A549 (cell line): ENCODE data around the gene KLHL35.

Experiments
- EHF ChIP-seq: fragments of 250-450 bp; sonication (Bioruptor Pico); IDR thresholded peaks from 2 replicates; pipeline ENCODE4 v1.5.0; 2020; ENCODE audit warnings: mild to moderate bottlenecking
- EP300 ChIP-seq, 2 experiments: fragments of >200 bp; sonication (Bioruptor Twin); formaldehyde crosslinking; IDR thresholded peaks; 2 replicates in 1 of 2; 3 replicates in 1 of 2; pipeline ENCODE4 v1.6.1; 2016 to 2017
- HOXB13 ChIP-seq: fragments of 250-450 bp; sonication (Bioruptor Pico); IDR thresholded peaks from 2 replicates; pipeline ENCODE4 v1.5.0; 2020; ENCODE audit warnings: low read depth, mild to moderate bottlenecking, moderate library complexity
- MAFK ChIP-seq: fragments of 450-650 bp; IDR thresholded peaks from 2 replicates; pipeline ENCODE4 v1.6.1; 2014; ENCODE audit not compliant: partially characterized antibody
- MAZ ChIP-seq: fragments of 150-350 bp; IDR thresholded peaks from 2 replicates; pipeline ENCODE4 v1.6.1; 2014; ENCODE audit warnings: antibody characterized with exemption, low read depth, low read length, borderline replicate concordance
- NR3C1 ChIP-seq: fragments of >200 bp; sonication (Bioruptor Twin); formaldehyde crosslinking; IDR thresholded peaks from 3 replicates; pipeline ENCODE4 v1.6.1; 2017
- POLR2A ChIP-seq: IDR thresholded peaks from 2 replicates; pipeline ENCODE4 v1.6.1; 2012; ENCODE audit warnings: mild to moderate bottlenecking, low read length
- SMC3 ChIP-seq: fragments of >200 bp; sonication (Bioruptor Twin); formaldehyde crosslinking; IDR thresholded peaks from 3 replicates; pipeline ENCODE4 v1.6.1; 2018; ENCODE audit warnings: inconsistent platforms
- TF ChIP-seq, protein P1 (sequence below): fragments of >200 bp; sonication (Bioruptor Twin); formaldehyde crosslinking; IDR thresholded peaks from 3 replicates; pipeline ENCODE4 v1.5.1; 2016
- TF ChIP-seq, protein P2 (sequence below): fragments of 450-650 bp; IDR thresholded peaks from 2 replicates; pipeline ENCODE4 v1.6.1; 2014; ENCODE audit warnings: antibody characterized with exemption

DNA sequence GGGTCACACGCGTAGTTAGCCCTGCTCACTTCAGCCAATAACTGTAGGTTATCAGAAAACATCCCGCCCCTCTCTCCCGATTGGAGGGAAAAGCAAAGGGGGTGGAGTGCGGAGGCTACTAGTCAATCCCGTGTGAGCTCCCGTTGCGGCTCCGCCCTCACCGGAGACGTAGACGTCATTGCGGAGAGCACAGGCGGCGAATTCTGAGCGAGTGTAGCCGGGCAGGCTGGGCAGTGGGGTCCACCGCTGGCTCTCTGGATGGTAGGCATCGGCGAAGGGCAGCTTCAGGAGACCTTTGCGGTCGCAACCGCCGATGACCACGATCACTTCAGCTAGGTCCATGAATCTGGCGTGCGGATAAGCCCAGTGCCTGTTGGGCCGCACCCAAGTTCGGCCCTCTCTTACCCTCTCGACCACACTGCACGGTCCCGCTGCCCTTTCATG is 4.7 kb downstream of the KLHL35 start:
- TF ChIP-seq, protein P1, sequence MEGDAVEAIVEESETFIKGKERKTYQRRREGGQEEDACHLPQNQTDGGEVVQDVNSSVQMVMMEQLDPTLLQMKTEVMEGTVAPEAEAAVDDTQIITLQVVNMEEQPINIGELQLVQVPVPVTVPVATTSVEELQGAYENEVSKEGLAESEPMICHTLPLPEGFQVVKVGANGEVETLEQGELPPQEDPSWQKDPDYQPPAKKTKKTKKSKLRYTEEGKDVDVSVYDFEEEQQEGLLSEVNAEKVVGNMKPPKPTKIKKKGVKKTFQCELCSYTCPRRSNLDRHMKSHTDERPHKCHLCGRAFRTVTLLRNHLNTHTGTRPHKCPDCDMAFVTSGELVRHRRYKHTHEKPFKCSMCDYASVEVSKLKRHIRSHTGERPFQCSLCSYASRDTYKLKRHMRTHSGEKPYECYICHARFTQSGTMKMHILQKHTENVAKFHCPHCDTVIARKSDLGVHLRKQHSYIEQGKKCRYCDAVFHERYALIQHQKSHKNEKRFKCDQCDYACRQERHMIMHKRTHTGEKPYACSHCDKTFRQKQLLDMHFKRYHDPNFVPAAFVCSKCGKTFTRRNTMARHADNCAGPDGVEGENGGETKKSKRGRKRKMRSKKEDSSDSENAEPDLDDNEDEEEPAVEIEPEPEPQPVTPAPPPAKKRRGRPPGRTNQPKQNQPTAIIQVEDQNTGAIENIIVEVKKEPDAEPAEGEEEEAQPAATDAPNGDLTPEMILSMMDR = no peak
- TF ChIP-seq POLR2A = no peak
- no peak for TF ChIP-seq NR3C1
- TF ChIP-seq MAZ = no peak
- no peak for TF ChIP-seq HOXB13 (CRISPR knock-in tag)
- TF ChIP-seq MAFK = no peak
- no peak for TF ChIP-seq SMC3
- no peak for TF ChIP-seq EHF (CRISPR knock-in tag)
- no peak for TF ChIP-seq EP300 (IDR thresholded peaks at IDR 0.05)
- TF ChIP-seq, protein P2, sequence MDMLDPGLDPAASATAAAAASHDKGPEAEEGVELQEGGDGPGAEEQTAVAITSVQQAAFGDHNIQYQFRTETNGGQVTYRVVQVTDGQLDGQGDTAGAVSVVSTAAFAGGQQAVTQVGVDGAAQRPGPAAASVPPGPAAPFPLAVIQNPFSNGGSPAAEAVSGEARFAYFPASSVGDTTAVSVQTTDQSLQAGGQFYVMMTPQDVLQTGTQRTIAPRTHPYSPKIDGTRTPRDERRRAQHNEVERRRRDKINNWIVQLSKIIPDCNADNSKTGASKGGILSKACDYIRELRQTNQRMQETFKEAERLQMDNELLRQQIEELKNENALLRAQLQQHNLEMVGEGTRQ = no peak
